ENCODE measurements around the gene GPSM1.

The GPSM1 gene

GRCh38 chr9:136281421-136282271 lies 45.7 kb upstream of the GPSM1 start:
- DNase-seq (ENCODE audit: extremely low read depth, low read depth): no peak
- TF ChIP-seq CTCF (IDR thresholded peaks at IDR 0.05; ENCODE audit: low read depth, low read length): no peak

GRCh38 chr9:136282272-136282861 lies 45.0 kb upstream of the GPSM1 start:
- TF ChIP-seq CTCF (IDR thresholded peaks at IDR 0.05; ENCODE audit: low read depth, low read length): no peak
- DNase-seq (ENCODE audit: extremely low read depth, low read depth): no peak

GRCh38 chr9:136283291-136284235 lies 43.8 kb upstream of the GPSM1 start:
- peak; percentile 29 for DNase-seq (ENCODE audit: extremely low read depth, low read depth)
- TF ChIP-seq CTCF (IDR thresholded peaks at IDR 0.05; ENCODE audit: low read depth, low read length): peak; percentile 92

GRCh38 chr9:136284311-136284710 lies 43.0 kb upstream of the GPSM1 start:
- no peak for TF ChIP-seq CTCF (IDR thresholded peaks at IDR 0.05; ENCODE audit: low read depth, low read length)
- no peak for DNase-seq (ENCODE audit: extremely low read depth, low read depth)

- no peak for DNase-seq (ENCODE audit: extremely low read depth, low read depth)
- TF ChIP-seq CTCF (IDR thresholded peaks at IDR 0.05; ENCODE audit: low read depth, low read length): no peak
Measured at GRCh38 chr9:136284951-136285350, 42.4 kb upstream of the GPSM1 start.

- DNase-seq (ENCODE audit: extremely low read depth, low read depth): no peak
- TF ChIP-seq CTCF (IDR thresholded peaks at IDR 0.05; ENCODE audit: low read depth, low read length): no peak
Measured at GRCh38 chr9:136285501-136286358, 41.6 kb upstream of the GPSM1 start.
